Measurements from ENCODE around the gene MAGEA9.
"Not testable (repeated sequence)": the region's sequence is repeated elsewhere in the genome, so short reads cannot be mapped to it uniquely, and the experiment has no call there.

GRCh38 chrX:149795531-149795930 lies 13.8 kb downstream of the MAGEA9 start:
- TF ChIP-seq CTCF, POLR2A, POLR2AphosphoS5 (IDR thresholded peaks at IDR 0.05): not testable (repeated sequence)
